Ascending aorta (tissue), 2 donors: ENCODE results near the gene NUP98. TPM values are rescaled to one million over a fixed set of nuclear protein-coding genes. Genes with fewer than 3 reads are reported as not detected.

Experiments used
- DNase-seq, 2 donors: peaks; one replicate each; pipeline ENCODE4 v3.0.0-alpha.2; 2019; ENCODE audit warnings: low spot score in 2 of 2
- H3K27ac ChIP-seq, 2 donors: fragments of 200-600 bp; sonication (generic); one replicate each; pipeline ENCODE4 v1.5.1; 2016 to 2017; ENCODE audit warnings: mild to moderate bottlenecking in 1 of 2
- H3K27me3 ChIP-seq: fragments of 200-600 bp; sonication (generic); one replicate; pipeline ENCODE4 v1.5.1; 2017
- H3K36me3 ChIP-seq, 2 donors: fragments of 200-600 bp; sonication (generic); one replicate each; pipeline ENCODE4 v1.5.1; 2016
- H3K4me1 ChIP-seq, 2 donors: fragments of 200-600 bp; sonication (generic); one replicate each; pipeline ENCODE4 v1.5.1; 2016 to 2017; ENCODE audit warnings: mild to moderate bottlenecking in 1 of 2
- H3K4me3 ChIP-seq, 2 donors: fragments of 200-600 bp; sonication (generic); one replicate each; pipeline ENCODE4 v1.5.1; 2016 to 2017; ENCODE audit warnings: mild to moderate bottlenecking in 1 of 2
- H3K9me3 ChIP-seq, 2 donors: fragments of 200-600 bp; sonication (generic); one replicate each; pipeline ENCODE4 v1.5.1; 2016
- CTCF ChIP-seq, 3 experiments: fragments of 200-600 bp in 2 of 3; fragments of 450-650 bp in 1 of 3; sonication (generic) in 2 of 3; IDR thresholded peaks; one replicate each; pipeline ENCODE4 v1.5.1; 2016 to 2019; ENCODE audit warnings: antibody characterized with exemption in 3 of 3, mild to moderate bottlenecking in 1 of 3, moderate library complexity in 1 of 3
- intact Hi-C: fragments of 100-400 bp; cut with DNase I; formaldehyde crosslinking; loops from one replicate; pipeline ENCODE4 v1.15.1; 2023
- total RNA-seq: library from RNA; depleted of rRNA; stranded (reverse); fragments of >200 nt; gene quantifications from one replicate; pipeline ENCODE4 v1.1.0, GENCODE V29; 2016

Gene NUP98
- total RNA-seq, 1 donor from 2014 or later, result 36.3 TPM

GRCh38 chr11:3737386-3737933 lies 59.9 kb downstream of the NUP98 start:
- intact Hi-C loops, result no loop called here
- H3K27me3 ChIP-seq, result no peaks in the 10 kb centered on the region
- H3K27ac ChIP-seq, result no peak overlapping the region
- H3K36me3 ChIP-seq, result peaks cover 43 to 77% of the 10 kb centered on the region in 2 donors
- no peaks in the 10 kb centered on the region for H3K4me1 ChIP-seq
- no peak overlapping the region for H3K4me3 ChIP-seq
- no peaks in the 10 kb centered on the region for H3K9me3 ChIP-seq
- TF ChIP-seq CTCF (IDR thresholded peaks at IDR 0.05), result no peak
- no peak for DNase-seq

GRCh38 chr11:3736816-3737215 lies 60.5 kb downstream of the NUP98 start:
- Histone ChIP-seq H3K36me3 (peaks cover 38 to 76% of the 10 kb centered on the region in 2 donors), H3K27ac (no peak overlapping the region), H3K9me3 (no peaks in the 10 kb centered on the region), H3K4me1 (no peaks in the 10 kb centered on the region), H3K27me3 (no peaks in the 10 kb centered on the region), H3K4me3 (no peak overlapping the region)
- DNase-seq, result no peak
- intact Hi-C loops, result no loop called here
- no peak for TF ChIP-seq CTCF (IDR thresholded peaks at IDR 0.05)

- H3K27ac ChIP-seq, result no peak overlapping the region
- H3K4me3 ChIP-seq, result no peak overlapping the region
- H3K4me1 ChIP-seq, result no peaks in the 10 kb centered on the region
- H3K27me3 ChIP-seq, result no peaks in the 10 kb centered on the region
- DNase-seq, result no peak
- intact Hi-C loops, result no loop called here
- H3K9me3 ChIP-seq, result no peaks in the 10 kb centered on the region
- TF ChIP-seq CTCF (IDR thresholded peaks at IDR 0.05), result no peak
- peaks cover 44 to 76% of the 10 kb centered on the region in 2 donors for H3K36me3 ChIP-seq
Observed at GRCh38 chr11:3735827-3736226, 61.5 kb downstream of the NUP98 start.

- DNase-seq, result no peak
- Histone ChIP-seq H3K27ac (no peak overlapping the region), H3K4me3 (no peak overlapping the region), H3K4me1 (no peaks in the 10 kb centered on the region), H3K9me3 (no peaks in the 10 kb centered on the region), H3K36me3 (peaks cover 62 to 79% of the 10 kb centered on the region in 2 donors), H3K27me3 (no peaks in the 10 kb centered on the region)
- TF ChIP-seq CTCF (IDR thresholded peaks at IDR 0.05), result no peak
- intact Hi-C loops, result no loop called here
Observed at GRCh38 chr11:3732671-3733436, 64.5 kb downstream of the NUP98 start.

GRCh38 chr11:3723014-3723708 lies 74.2 kb downstream of the NUP98 start:
- Histone ChIP-seq H3K27ac (no peak overlapping the region), H3K36me3 (peaks cover 61 to 89% of the 10 kb centered on the region in 2 donors), H3K9me3 (no peaks in the 10 kb centered on the region), H3K4me1 (no peaks in the 10 kb centered on the region), H3K27me3 (no peaks in the 10 kb centered on the region), H3K4me3 (no peak overlapping the region)
- no peak for DNase-seq
- intact Hi-C loops, result no loop called here
- TF ChIP-seq CTCF (IDR thresholded peaks at IDR 0.05), result no peak
